DND-41 (cell line): ENCODE data around the gene MAT1A.

Experiments used
- EZH2 ChIP-seq: IDR thresholded peaks from 3 replicates; pipeline ENCODE4 v1.6.1; 2012; ENCODE audit warnings: borderline replicate concordance, low read depth, mild to moderate bottlenecking, moderate library complexity, low read length, inconsistent platforms; ENCODE audit not compliant: severe bottlenecking
- TF ChIP-seq, protein P1 (sequence below): IDR thresholded peaks from 2 replicates; pipeline ENCODE4 v1.5.1; 2012; ENCODE audit warnings: borderline replicate concordance, low read length, moderate library complexity, mild to moderate bottlenecking; ENCODE audit not compliant: poor library complexity, severe bottlenecking; ENCODE audit errors: extremely low read depth

DNA sequence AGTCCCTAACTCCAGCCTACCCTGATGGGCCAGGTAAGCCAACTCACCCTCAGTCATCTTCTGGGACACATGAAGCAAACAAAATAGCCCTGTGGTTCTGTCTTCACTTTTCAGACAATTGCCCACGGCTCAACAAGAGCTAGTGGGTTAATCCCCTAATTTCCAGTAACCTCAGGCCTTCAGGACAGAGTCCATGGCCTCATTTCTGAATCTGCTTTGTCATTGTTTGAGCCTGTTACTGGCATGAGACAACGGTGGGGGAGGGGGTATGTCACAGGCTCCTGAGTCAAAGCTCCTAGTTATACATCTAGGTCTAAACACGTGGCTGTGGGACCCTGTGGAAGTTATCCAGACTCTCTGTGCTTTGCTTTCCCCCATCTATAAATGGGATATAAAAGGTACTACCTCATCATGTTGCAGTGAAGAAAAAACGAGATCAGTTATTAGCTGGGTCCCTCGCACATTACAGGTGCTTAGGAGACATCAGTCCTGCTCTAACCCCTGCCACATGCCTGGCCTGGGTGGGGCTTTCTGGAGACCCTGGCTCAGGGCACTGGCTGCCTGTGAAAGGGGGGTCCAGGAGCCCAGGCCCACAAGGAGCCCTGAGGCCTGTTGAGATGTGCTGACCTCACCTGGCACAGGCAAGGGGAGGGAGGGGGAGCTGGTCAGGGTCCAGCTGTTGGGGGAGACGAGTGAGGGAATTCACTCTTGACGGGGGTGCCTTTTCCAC, 16.5 kb downstream of the MAT1A start:
- TF ChIP-seq, protein P1, sequence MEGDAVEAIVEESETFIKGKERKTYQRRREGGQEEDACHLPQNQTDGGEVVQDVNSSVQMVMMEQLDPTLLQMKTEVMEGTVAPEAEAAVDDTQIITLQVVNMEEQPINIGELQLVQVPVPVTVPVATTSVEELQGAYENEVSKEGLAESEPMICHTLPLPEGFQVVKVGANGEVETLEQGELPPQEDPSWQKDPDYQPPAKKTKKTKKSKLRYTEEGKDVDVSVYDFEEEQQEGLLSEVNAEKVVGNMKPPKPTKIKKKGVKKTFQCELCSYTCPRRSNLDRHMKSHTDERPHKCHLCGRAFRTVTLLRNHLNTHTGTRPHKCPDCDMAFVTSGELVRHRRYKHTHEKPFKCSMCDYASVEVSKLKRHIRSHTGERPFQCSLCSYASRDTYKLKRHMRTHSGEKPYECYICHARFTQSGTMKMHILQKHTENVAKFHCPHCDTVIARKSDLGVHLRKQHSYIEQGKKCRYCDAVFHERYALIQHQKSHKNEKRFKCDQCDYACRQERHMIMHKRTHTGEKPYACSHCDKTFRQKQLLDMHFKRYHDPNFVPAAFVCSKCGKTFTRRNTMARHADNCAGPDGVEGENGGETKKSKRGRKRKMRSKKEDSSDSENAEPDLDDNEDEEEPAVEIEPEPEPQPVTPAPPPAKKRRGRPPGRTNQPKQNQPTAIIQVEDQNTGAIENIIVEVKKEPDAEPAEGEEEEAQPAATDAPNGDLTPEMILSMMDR: no peak
- no peak for TF ChIP-seq EZH2
